HepG2 (cell line): ENCODE results near the gene SPTBN5. TPM values are rescaled to one million over a fixed set of nuclear protein-coding genes. Genes with fewer than 3 reads are reported as not detected.

Experiments
- ATAC-seq: fragments of 200-7000 bp; cut with Tn5 transposase; 3 replicates; pipeline ENCODE4 v1.9.1; 2020; ENCODE audit warnings: mild to moderate bottlenecking, moderate library complexity
- BruUV-seq: library from RNA; stranded (reverse); fragments of 400-500 nt; replicated peaks from 2 replicates; lab custom pipeline; 2021; lab: Mats Ljungman, UMichigan
- CTCF ChIA-PET: fragments of 300-600 bp; formaldehyde crosslinking; extraction: SDS; loops from one replicate; lab custom pipeline; 2021; ENCODE audit warnings: low total read pairs, inconsistent platforms, low intra/inter-chr PET ratio; lab: Yijun Ruan, JAX
- POLR2A ChIA-PET: fragments of 350-600 bp; sonication (Branson Sonifier 250); formaldehyde crosslinking; loops from one replicate; lab custom pipeline; 2020; ENCODE audit warnings: antibody characterized with exemption, inconsistent platforms; lab: Yijun Ruan, JAX
- DNase-seq: peaks from one replicate; pipeline ENCODE4 v3.0.0-alpha.2; 2015; ENCODE audit warnings: low spot score
- FAIRE-seq: peaks from 3 replicates; lab custom pipeline; 2011; peaks lifted over from hg19 to GRCh38; lab: Jason Lieb, UNC
- H2AFZ ChIP-seq: one replicate; pipeline ENCODE4 v1.6.1; 2011; ENCODE audit warnings: low read length, inconsistent platforms
- H3K27ac ChIP-seq: fragments of 300-600 bp; 3 replicates; pipeline ENCODE4 v1.8.0; 2011; ENCODE audit warnings: mixed run types, mild to moderate bottlenecking, mixed read lengths, low read length, inconsistent platforms; ENCODE audit not compliant: insufficient read depth; ENCODE audit errors: extremely low read length
- H3K27me3 ChIP-seq, 2 experiments: fragments of 200-600 bp in 1 of 2; 2 replicates in 1 of 2; 3 replicates in 1 of 2; pipeline versions ENCODE4 v1.6.0 to v1.8.0; 2011; ENCODE audit warnings: low read length in 2 of 2, mild to moderate bottlenecking in 2 of 2, moderate library complexity in 2 of 2, inconsistent platforms in 1 of 2; ENCODE audit not compliant: insufficient read depth in 2 of 2, control insufficient read depth in 1 of 2
- H3K36me3 ChIP-seq, 2 experiments: fragments of 200-600 bp in 1 of 2; replicated peaks in 1 of 2; 2 replicates in 1 of 2; 3 replicates in 1 of 2; pipeline versions ENCODE4 v1.5.1 to v1.8.0; 2011; ENCODE audit warnings: low read length in 2 of 2, inconsistent platforms in 1 of 2; ENCODE audit not compliant: insufficient read depth in 2 of 2, control insufficient read depth in 1 of 2
- H3K4me1 ChIP-seq: 2 replicates; pipeline ENCODE4 v1.5.1; 2012; ENCODE audit warnings: low read length, inconsistent platforms; ENCODE audit not compliant: insufficient read depth
- H3K4me2 ChIP-seq: 2 replicates; pipeline ENCODE4 v1.6.0; 2011; ENCODE audit warnings: low read depth, low read length, inconsistent platforms
- H3K4me3 ChIP-seq, 3 experiments: fragments of 200-600 bp in 1 of 3; sonication (generic), shearing (Covaris generic) in 1 of 3; replicated peaks in 1 of 3; 2 replicates each; pipeline ENCODE4 v1.5.1; 2011 to 2016; ENCODE audit warnings: low read length in 3 of 3, inconsistent platforms in 2 of 3, low read depth in 2 of 3, mild to moderate bottlenecking in 2 of 3, control low read depth in 1 of 3, mixed read lengths in 1 of 3; ENCODE audit not compliant: insufficient read depth in 1 of 3
- H3K79me2 ChIP-seq: one replicate; pipeline ENCODE4 v1.6.1; 2011; ENCODE audit warnings: low read length, inconsistent platforms; ENCODE audit not compliant: insufficient read depth
- H3K9ac ChIP-seq: 2 replicates; pipeline ENCODE4 v1.6.0; 2011; ENCODE audit warnings: mild to moderate bottlenecking, low read depth, low read length, inconsistent platforms; ENCODE audit not compliant: insufficient read depth
- H3K9me3 ChIP-seq: 2 replicates; pipeline ENCODE4 v1.5.1; 2012; ENCODE audit warnings: mild to moderate bottlenecking, low read length
- H4K20me1 ChIP-seq: 2 replicates; pipeline ENCODE4 v1.6.0; 2011; ENCODE audit warnings: inconsistent platforms, mild to moderate bottlenecking, low read length, moderate library complexity; ENCODE audit not compliant: insufficient read depth
- EZH2 ChIP-seq: conservative IDR thresholded peaks from 2 replicates; pipeline ENCODE4 v1.6.1; 2012; ENCODE audit warnings: mild to moderate bottlenecking, low read depth, low read length, moderate library complexity
- FLYWCH1 ChIP-seq: sonication (generic); formaldehyde crosslinking; IDR thresholded peaks from 2 replicates; pipeline ENCODE4 v1.8.1; 2023; ENCODE audit warnings: mild to moderate bottlenecking, missing genetic modification reagents
- GATA4 ChIP-seq: sonication (generic); IDR thresholded peaks from 2 replicates; pipeline ENCODE4 v1.6.1; 2016; ENCODE audit warnings: antibody characterized with exemption, low read depth, borderline replicate concordance
- HDAC2 ChIP-seq: sonication (generic); formaldehyde crosslinking; IDR thresholded peaks from 2 replicates; pipeline ENCODE4 v1.4.0; 2020; ENCODE audit warnings: missing genetic modification reagents
- HIC2 ChIP-seq: sonication (generic); formaldehyde crosslinking; IDR thresholded peaks from 2 replicates; pipeline ENCODE4 v1.9.0; 2022; ENCODE audit warnings: low read depth, missing genetic modification reagents
- HMG20B ChIP-seq: conservative IDR thresholded peaks from 2 replicates; pipeline ENCODE4 v1.6.1; 2016; ENCODE audit warnings: missing genetic modification reagents, missing compliant biosample characterization
- HNF4G ChIP-seq, 2 experiments: sonication (generic) in 1 of 2; formaldehyde crosslinking in 1 of 2; IDR thresholded peaks; 2 replicates each; pipeline versions ENCODE4 v1.4.0 to v1.6.1; 2011 to 2020; ENCODE audit warnings: borderline replicate concordance in 2 of 2, low read depth in 2 of 2, mild to moderate bottlenecking in 2 of 2, low read length in 1 of 2, missing genetic modification reagents in 1 of 2, moderate library complexity in 1 of 2
- HOXA3 ChIP-seq: sonication (generic); formaldehyde crosslinking; IDR thresholded peaks from 2 replicates; pipeline ENCODE4 v1.5.0; 2020; ENCODE audit warnings: missing genetic modification reagents
- HOXA9 ChIP-seq: sonication (generic); formaldehyde crosslinking; IDR thresholded peaks from 2 replicates; pipeline ENCODE4 v1.8.1; 2022; ENCODE audit warnings: missing genetic modification reagents, mild to moderate bottlenecking, moderate library complexity, borderline replicate concordance
- JUND ChIP-seq: sonication (generic); formaldehyde crosslinking; IDR thresholded peaks from 2 replicates; pipeline ENCODE4 v1.8.0; 2022; ENCODE audit warnings: mild to moderate bottlenecking, missing genetic modification reagents
- PHF8 ChIP-seq: sonication (generic); formaldehyde crosslinking; IDR thresholded peaks from 2 replicates; pipeline ENCODE4 v1.5.0; 2020; ENCODE audit warnings: missing genetic modification reagents
- SUZ12 ChIP-seq: fragments of 150-350 bp; IDR thresholded peaks from 2 replicates; pipeline ENCODE4 v1.6.1; 2014; ENCODE audit warnings: low read depth, low read length
- ZNF367 ChIP-seq: sonication (generic); formaldehyde crosslinking; IDR thresholded peaks from 2 replicates; pipeline ENCODE4 v1.4.0; 2020; ENCODE audit warnings: missing genetic modification reagents, borderline replicate concordance
- ZNF484 ChIP-seq: sonication (generic); formaldehyde crosslinking; IDR thresholded peaks from 2 replicates; pipeline ENCODE4 v1.5.1; 2020; ENCODE audit warnings: mild to moderate bottlenecking, low read depth, missing genetic modification reagents, borderline replicate concordance
- ZNF780A ChIP-seq: sonication (generic); formaldehyde crosslinking; IDR thresholded peaks from 2 replicates; pipeline ENCODE4 v1.8.0; 2022; ENCODE audit warnings: mild to moderate bottlenecking, missing genetic modification reagents, moderate library complexity
- WGBS: methylation state at CpG from one replicate; pipeline ENCODE4 v1.1.6; 2017; ENCODE audit warnings: low lambda C conversion rate; 5-methylcytosine and 5-hydroxymethylcytosine counted together
- in situ Hi-C: cut with HindIII; loops from 2 replicates; pipeline ENCODE4 v1.10.0; 2017; ENCODE audit warnings: low pct_unique_long_range_greater_than_20kb; ENCODE audit not compliant: extremely low pct_ligation_motif_present
- intact Hi-C: fragments of 100-400 bp; cut with micrococcal nuclease; formaldehyde crosslinking; loops from one replicate; pipeline ENCODE4 v1.10.0; 2022; ENCODE audit not compliant: unreplicated experiment
- polyA plus RNA-seq, 8 experiments: library from polyadenylated mRNA; depleted of rRNA in 3 of 8; stranded (reverse) in 7 of 8; unstranded in 1 of 8; fragments of >200 nt; fragmentation: Illumina TruSeq in 4 of 8; extraction: Trizol in 4 of 8; gene quantifications; 2 replicates each; pipeline versions ENCODE4 v1.2.1 to v1.2.3, GENCODE V29; 2011 to 2016; ENCODE audit warnings: low read depth in 4 of 8, missing spikeins in 1 of 8, mixed read lengths in 1 of 8; ENCODE audit not compliant: insufficient read depth in 1 of 8
- total RNA-seq, 5 experiments: library from RNA; depleted of rRNA; stranded (reverse); fragments of >200 nt; fragmentation: Illumina TruSeq; extraction: Trizol; gene quantifications; 2 replicates each; pipeline ENCODE4 v1.2.3, GENCODE V29; 2016; ENCODE audit warnings: low read depth in 1 of 5

SPTBN5 gene
- total and polyA plus RNA-seq, 2 of the 13 experiments (the other 11 are each of a cell fraction or from before 2014, with no cell fraction given), result 0.01 to 0.07 TPM

GRCh38 chr15:41881550-41881919, 12.3 kb downstream of the SPTBN5 start:
- peaks cover 14% of the 10 kb centered on the region; the same call in 1 of the 2 replicates for H3K4me1 ChIP-seq
- DNase-seq (no peak), ATAC-seq (no peak), FAIRE-seq (no peak)
- 11% methylated on average over 5 of the region's 10 CpGs for WGBS
- peaks cover 13 to 60% of the 10 kb centered on the region in 2 experiments; a peak in 4 of 5 replicates for H3K27me3 ChIP-seq
- ChIA-PET CTCF (no interaction called here), POLR2A (interaction anchor here (1.4 kb wide), 1 partner anchor 11 kb away, joined by 3 read pairs; no protein-coding TSS in a partner anchor)
- no peaks in the 10 kb centered on the region for H3K79me2 ChIP-seq
- H3K4me2 ChIP-seq, result peak overlapping the region; percentile 18; the same call in 1 of the 2 replicates
- H3K36me3 ChIP-seq, result no peaks in the 10 kb centered on the region
- peak overlapping the region in 1 of 3 experiments; percentile 21; a peak in 1 of 6 replicates for H3K4me3 ChIP-seq
- in situ Hi-C loops, result no loop called here
- no peaks in the 10 kb centered on the region for H3K9me3 ChIP-seq
- H3K27ac ChIP-seq, result no peak overlapping the region
- H4K20me1 ChIP-seq, result 0 out of 2 replicates have a peak, but pooled peaks cover 3% of the 10 kb centered on the region
- no peak overlapping the region for H2AFZ ChIP-seq
- H3K9ac ChIP-seq, result 0 out of 2 replicates have a peak overlapping the region, but pooled peaks have one; percentile 8
- BruUV-seq, result no TSS peak
- TF ChIP-seq ZNF484 (CRISPR knock-in tag), result no peak
- TF ChIP-seq HNF4G (IDR thresholded peaks at IDR 0.05; ENCODE audit: borderline replicate concordance, low read depth, low read length), result no peak
- TF ChIP-seq HNF4G (CRISPR knock-in tag; IDR thresholded peaks at IDR 0.05; ENCODE audit: borderline replicate concordance, low read depth), result no peak
- TF ChIP-seq HDAC2 (CRISPR knock-in tag), result no peak
- TF ChIP-seq EZH2, result no peak
- no peak for TF ChIP-seq ZNF780A
- no peak for TF ChIP-seq HMG20B
- no peak for TF ChIP-seq FLYWCH1 (CRISPR knock-in tag)
- no peak for TF ChIP-seq GATA4
- TF ChIP-seq SUZ12, result no peak
- no peak for TF ChIP-seq HOXA9 (CRISPR knock-in tag)
- no peak for TF ChIP-seq JUND (CRISPR knock-in tag)
- no peak for TF ChIP-seq ZNF367 (CRISPR knock-in tag)
- no peak for TF ChIP-seq PHF8 (CRISPR knock-in tag)
- TF ChIP-seq HIC2 (CRISPR knock-in tag), result no peak
- TF ChIP-seq HOXA3 (CRISPR knock-in tag), result no peak
- intact Hi-C loops, result no loop called here
